ENCODE measurements around the gene BABAM2.

The BABAM2 gene

GRCh38 chr2:28314968-28315367 lies 424.4 kb downstream of the BABAM2 start:
- H3K4me1 ChIP-seq (ENCODE audit: control insufficient read depth, insufficient read depth, low read length), result no peaks in the 10 kb centered on the region
- H3K9me3 ChIP-seq (replicated peaks; ENCODE audit: low read length), result no peaks in the 10 kb centered on the region
- no peak overlapping the region for H3K4me3 ChIP-seq (ENCODE audit: low read length)
- no peak overlapping the region for H3K4me2 ChIP-seq (ENCODE audit: low read length)
- H3K9ac ChIP-seq (ENCODE audit: low read depth, low read length), result no peak overlapping the region
- no peaks in the 10 kb centered on the region for H3K27me3 ChIP-seq (ENCODE audit: control insufficient read depth, insufficient read depth, low read length)
- H3K36me3 ChIP-seq (ENCODE audit: insufficient read depth, low read length), result no peaks in the 10 kb centered on the region

GRCh38 chr2:28316546-28317335 lies 426.2 kb downstream of the BABAM2 start:
- Histone ChIP-seq H3K4me3 (ENCODE audit: low read length) (no peak overlapping the region), H3K4me2 (ENCODE audit: low read length) (no peak overlapping the region), H3K4me1 (ENCODE audit: control insufficient read depth, insufficient read depth, low read length) (no peaks in the 10 kb centered on the region), H3K36me3 (ENCODE audit: insufficient read depth, low read length) (no peaks in the 10 kb centered on the region), H3K27me3 (ENCODE audit: control insufficient read depth, insufficient read depth, low read length) (no peaks in the 10 kb centered on the region), H3K9me3 (replicated peaks; ENCODE audit: low read length) (no peaks in the 10 kb centered on the region), H3K9ac (ENCODE audit: low read depth, low read length) (no peak overlapping the region)

GRCh38 chr2:28317390-28317789 lies 426.9 kb downstream of the BABAM2 start:
- H3K27me3 ChIP-seq (ENCODE audit: control insufficient read depth, insufficient read depth, low read length), result no peaks in the 10 kb centered on the region
- H3K4me3 ChIP-seq (ENCODE audit: low read length), result no peak overlapping the region
- no peak overlapping the region for H3K9ac ChIP-seq (ENCODE audit: low read depth, low read length)
- no peaks in the 10 kb centered on the region for H3K9me3 ChIP-seq (replicated peaks; ENCODE audit: low read length)
- H3K4me2 ChIP-seq (ENCODE audit: low read length), result no peak overlapping the region
- H3K4me1 ChIP-seq (ENCODE audit: control insufficient read depth, insufficient read depth, low read length), result no peaks in the 10 kb centered on the region
- no peaks in the 10 kb centered on the region for H3K36me3 ChIP-seq (ENCODE audit: insufficient read depth, low read length)

- Histone ChIP-seq H3K36me3 (ENCODE audit: insufficient read depth, low read length) (no peaks in the 10 kb centered on the region), H3K4me1 (ENCODE audit: control insufficient read depth, insufficient read depth, low read length) (no peaks in the 10 kb centered on the region), H3K4me2 (ENCODE audit: low read length) (no peak overlapping the region), H3K27me3 (ENCODE audit: control insufficient read depth, insufficient read depth, low read length) (no peaks in the 10 kb centered on the region), H3K4me3 (ENCODE audit: low read length) (no peak overlapping the region), H3K9me3 (replicated peaks; ENCODE audit: low read length) (no peaks in the 10 kb centered on the region), H3K9ac (ENCODE audit: low read depth, low read length) (no peak overlapping the region)
Measured at GRCh38 chr2:28318023-28318422, 427.5 kb downstream of the BABAM2 start.

GRCh38 chr2:28318462-28319117 lies 428.1 kb downstream of the BABAM2 start:
- Histone ChIP-seq H3K4me2 (ENCODE audit: low read length) (no peak overlapping the region), H3K9me3 (replicated peaks; ENCODE audit: low read length) (no peaks in the 10 kb centered on the region), H3K36me3 (ENCODE audit: insufficient read depth, low read length) (no peaks in the 10 kb centered on the region), H3K4me3 (ENCODE audit: low read length) (no peak overlapping the region), H3K9ac (ENCODE audit: low read depth, low read length) (no peak overlapping the region), H3K27me3 (ENCODE audit: control insufficient read depth, insufficient read depth, low read length) (no peaks in the 10 kb centered on the region), H3K4me1 (ENCODE audit: control insufficient read depth, insufficient read depth, low read length) (no peaks in the 10 kb centered on the region)

- no peaks in the 10 kb centered on the region for H3K9me3 ChIP-seq (replicated peaks; ENCODE audit: low read length)
- H3K9ac ChIP-seq (ENCODE audit: low read depth, low read length), result no peak overlapping the region
- H3K27me3 ChIP-seq (ENCODE audit: control insufficient read depth, insufficient read depth, low read length), result no peaks in the 10 kb centered on the region
Measured at GRCh38 chr2:28319118-28320008, 428.8 kb downstream of the BABAM2 start.

GRCh38 chr2:28320009-28320365 lies 429.5 kb downstream of the BABAM2 start:
- Histone ChIP-seq H3K27me3 (ENCODE audit: control insufficient read depth, insufficient read depth, low read length) (no peaks in the 10 kb centered on the region), H3K36me3 (ENCODE audit: insufficient read depth, low read length) (no peaks in the 10 kb centered on the region), H3K4me1 (ENCODE audit: control insufficient read depth, insufficient read depth, low read length) (no peaks in the 10 kb centered on the region), H3K4me2 (ENCODE audit: low read length) (no peak overlapping the region), H3K9ac (ENCODE audit: low read depth, low read length) (no peak overlapping the region), H3K4me3 (ENCODE audit: low read length) (no peak overlapping the region), H3K9me3 (replicated peaks; ENCODE audit: low read length) (no peaks in the 10 kb centered on the region)

More at GRCh38 chr2:28319118-28320008, 428.8 kb downstream of the BABAM2 start:
- Histone ChIP-seq H3K4me2 (ENCODE audit: low read length) (no peak overlapping the region), H3K36me3 (ENCODE audit: insufficient read depth, low read length) (no peaks in the 10 kb centered on the region), H3K4me1 (ENCODE audit: control insufficient read depth, insufficient read depth, low read length) (no peaks in the 10 kb centered on the region), H3K4me3 (ENCODE audit: low read length) (no peak overlapping the region)

- no peaks in the 10 kb centered on the region for H3K36me3 ChIP-seq (ENCODE audit: insufficient read depth, low read length)
- H3K4me1 ChIP-seq (ENCODE audit: control insufficient read depth, insufficient read depth, low read length), result no peaks in the 10 kb centered on the region
- no peak overlapping the region for H3K4me3 ChIP-seq (ENCODE audit: low read length)
- H3K27me3 ChIP-seq (ENCODE audit: control insufficient read depth, insufficient read depth, low read length), result no peaks in the 10 kb centered on the region
- no peak overlapping the region for H3K9ac ChIP-seq (ENCODE audit: low read depth, low read length)
- no peaks in the 10 kb centered on the region for H3K9me3 ChIP-seq (replicated peaks; ENCODE audit: low read length)
- no peak overlapping the region for H3K4me2 ChIP-seq (ENCODE audit: low read length)
Measured at GRCh38 chr2:28320371-28320770, 429.8 kb downstream of the BABAM2 start.

GRCh38 chr2:28321426-28321825 lies 430.9 kb downstream of the BABAM2 start:
- H3K36me3 ChIP-seq (ENCODE audit: insufficient read depth, low read length), result no peaks in the 10 kb centered on the region
- no peaks in the 10 kb centered on the region for H3K4me1 ChIP-seq (ENCODE audit: control insufficient read depth, insufficient read depth, low read length)
- no peak overlapping the region for H3K4me3 ChIP-seq (ENCODE audit: low read length)
- no peak overlapping the region for H3K4me2 ChIP-seq (ENCODE audit: low read length)
- no peaks in the 10 kb centered on the region for H3K27me3 ChIP-seq (ENCODE audit: control insufficient read depth, insufficient read depth, low read length)
- no peak overlapping the region for H3K9ac ChIP-seq (ENCODE audit: low read depth, low read length)
- no peaks in the 10 kb centered on the region for H3K9me3 ChIP-seq (replicated peaks; ENCODE audit: low read length)

GRCh38 chr2:28322051-28322450 lies 431.5 kb downstream of the BABAM2 start:
- Histone ChIP-seq H3K36me3 (ENCODE audit: insufficient read depth, low read length) (no peaks in the 10 kb centered on the region), H3K27me3 (ENCODE audit: control insufficient read depth, insufficient read depth, low read length) (no peaks in the 10 kb centered on the region), H3K9me3 (replicated peaks; ENCODE audit: low read length) (no peaks in the 10 kb centered on the region), H3K9ac (ENCODE audit: low read depth, low read length) (no peak overlapping the region), H3K4me3 (ENCODE audit: low read length) (no peak overlapping the region), H3K4me2 (ENCODE audit: low read length) (no peak overlapping the region), H3K4me1 (ENCODE audit: control insufficient read depth, insufficient read depth, low read length) (no peaks in the 10 kb centered on the region)

GRCh38 chr2:28322456-28322855 lies 431.9 kb downstream of the BABAM2 start:
- Histone ChIP-seq H3K4me1 (ENCODE audit: control insufficient read depth, insufficient read depth, low read length) (no peaks in the 10 kb centered on the region), H3K9me3 (replicated peaks; ENCODE audit: low read length) (no peaks in the 10 kb centered on the region), H3K9ac (ENCODE audit: low read depth, low read length) (no peak overlapping the region), H3K27me3 (ENCODE audit: control insufficient read depth, insufficient read depth, low read length) (no peaks in the 10 kb centered on the region), H3K36me3 (ENCODE audit: insufficient read depth, low read length) (no peaks in the 10 kb centered on the region), H3K4me3 (ENCODE audit: low read length) (no peak overlapping the region), H3K4me2 (ENCODE audit: low read length) (no peak overlapping the region)
